ENCODE results near the gene ZEB2.

ZEB2 gene

GRCh38 chr2:144519934-144520731, at the start of gene ZEB2:
Gene ZEB2 (minus strand): TSS chr2:144520119. CDS start chr2:144517350, 2,769 bp downstream.
- TF ChIP-seq CTCF (conservative IDR thresholded peaks at IDR 0.05; ENCODE audit: low read length) = peak; percentile 81
- DNase-seq (ENCODE audit: low read depth) = peak; percentile 90
- H3K4me3 ChIP-seq (ENCODE audit: low read length) = peak within 1 kb of the TSS; percentile 85

GRCh38 chr2:144567745-144568144, 47.8 kb upstream of the ZEB2 start:
- TF ChIP-seq CTCF (conservative IDR thresholded peaks at IDR 0.05; ENCODE audit: low read length) = no peak
- no peak overlapping the region for H3K4me3 ChIP-seq (ENCODE audit: low read length)
- DNase-seq (ENCODE audit: low read depth) = no peak

GRCh38 chr2:144566448-144566847, 46.5 kb upstream of the ZEB2 start:
- no peak overlapping the region for H3K4me3 ChIP-seq (ENCODE audit: low read length)
- no peak for DNase-seq (ENCODE audit: low read depth)
- no peak for TF ChIP-seq CTCF (conservative IDR thresholded peaks at IDR 0.05; ENCODE audit: low read length)

- DNase-seq (ENCODE audit: low read depth) = no peak
- no peak for TF ChIP-seq CTCF (conservative IDR thresholded peaks at IDR 0.05; ENCODE audit: low read length)
- no peak overlapping the region for H3K4me3 ChIP-seq (ENCODE audit: low read length)
Observed at GRCh38 chr2:144560251-144560650, 40.3 kb upstream of the ZEB2 start.

- DNase-seq (ENCODE audit: low read depth) = no peak
- no peak for TF ChIP-seq CTCF (conservative IDR thresholded peaks at IDR 0.05; ENCODE audit: low read length)
Observed at GRCh38 chr2:144559681-144560080, 39.8 kb upstream of the ZEB2 start.

GRCh38 chr2:144559242-144559641, 39.3 kb upstream of the ZEB2 start:
- DNase-seq (ENCODE audit: low read depth) = no peak
- no peak for TF ChIP-seq CTCF (conservative IDR thresholded peaks at IDR 0.05; ENCODE audit: low read length)
- H3K4me3 ChIP-seq (ENCODE audit: low read length) = no peak overlapping the region

More at GRCh38 chr2:144559681-144560080, 39.8 kb upstream of the ZEB2 start:
- H3K4me3 ChIP-seq (ENCODE audit: low read length) = no peak overlapping the region

Data from AG10803 (cell line).